SU-DHL-6 (cell line): ENCODE data around the gene ARMH1.

Experiments used
- H2AFZ ChIP-seq: fragments of 200-600 bp; sonication (generic); 2 replicates; pipeline ENCODE4 v1.6.1; 2014; ENCODE audit warnings: low read depth, mild to moderate bottlenecking, moderate library complexity, mixed read lengths, antibody characterized with exemption, low read length; ENCODE audit not compliant: severe bottlenecking
- H3F3A ChIP-seq: fragments of 200-600 bp; shearing (Covaris generic); 2 replicates; pipeline ENCODE4 v1.6.0; 2016; ENCODE audit warnings: antibody characterized with exemption, mild to moderate bottlenecking; ENCODE audit not compliant: insufficient read depth
- H3K27ac ChIP-seq: fragments of 200-600 bp; sonication (generic); 2 replicates; pipeline ENCODE4 v1.5.1; 2016; ENCODE audit warnings: low read depth, mild to moderate bottlenecking, low read length, moderate library complexity, mixed read lengths
- H3K27me3 ChIP-seq: fragments of 200-600 bp; sonication (generic), shearing (Covaris generic); 2 replicates; pipeline ENCODE4 v1.6.0; 2014; ENCODE audit warnings: mild to moderate bottlenecking, low read length
- H3K36me3 ChIP-seq: fragments of 200-600 bp; sonication (generic); 2 replicates; pipeline ENCODE4 v1.6.1; 2014; ENCODE audit warnings: mild to moderate bottlenecking, low read length, mixed read lengths
- H3K4me2 ChIP-seq: fragments of 300-600, 200-600 bp; shearing (Covaris generic), sonication (generic); 2 replicates; pipeline ENCODE4 v1.6.0; 2014; ENCODE audit warnings: low read length, low read depth, mild to moderate bottlenecking; ENCODE audit not compliant: poor library complexity, severe bottlenecking
- H3K4me3 ChIP-seq: fragments of 200-600 bp; sonication (generic); 2 replicates; pipeline ENCODE4 v1.5.1; 2014; ENCODE audit warnings: antibody characterized with exemption, low read length, mild to moderate bottlenecking, mixed read lengths; ENCODE audit not compliant: insufficient read depth, poor library complexity, severe bottlenecking
- H3K79me2 ChIP-seq: fragments of 200-600 bp; sonication (generic); 2 replicates; pipeline ENCODE4 v1.6.1; 2014; ENCODE audit warnings: mild to moderate bottlenecking, low read length, moderate library complexity; ENCODE audit not compliant: insufficient read depth
- H3K9ac ChIP-seq: fragments of 200-600 bp; sonication (generic); 2 replicates; pipeline ENCODE4 v1.7.0; 2014; ENCODE audit warnings: mild to moderate bottlenecking, low read length
- H3K9me2 ChIP-seq: fragments of 200-600 bp; sonication (generic); replicated peaks from 2 replicates; pipeline ENCODE4 v1.6.1; 2014; ENCODE audit warnings: low read length; ENCODE audit not compliant: insufficient read depth
- H3K9me3 ChIP-seq: fragments of 200-600 bp; sonication (generic); 2 replicates; pipeline ENCODE4 v1.6.1; 2014; ENCODE audit warnings: low read length, mixed read lengths; ENCODE audit not compliant: insufficient read depth
- H4K20me1 ChIP-seq: fragments of 200-600 bp; sonication (generic); 2 replicates; pipeline ENCODE4 v1.6.1; 2014; ENCODE audit warnings: low read depth, mild to moderate bottlenecking, antibody characterized with exemption, low read length, moderate library complexity, mixed read lengths
- CTCF ChIP-seq: fragments of 200-600 bp; sonication (generic); IDR thresholded peaks from one replicate; pipeline ENCODE4 v1.5.1; 2017; ENCODE audit warnings: antibody characterized with exemption, mild to moderate bottlenecking, low read length, moderate library complexity; ENCODE audit not compliant: insufficient read depth, poor library complexity, severe bottlenecking
- EZH2phosphoT487 ChIP-seq: fragments of 200-600 bp; sonication (generic), shearing (Covaris generic); conservative IDR thresholded peaks from 2 replicates; pipeline ENCODE4 v1.6.1; 2018; ENCODE audit warnings: mild to moderate bottlenecking, antibody characterized with exemption, low read length, moderate library complexity, mixed read lengths

Gene ARMH1

GRCh38 chr1:44685881-44686280 lies 11.4 kb downstream of the ARMH1 start:
- H3K79me2 ChIP-seq = no peaks in the 10 kb centered on the region
- no peaks in the 10 kb centered on the region for H3K9me2 ChIP-seq
- H3K9me3 ChIP-seq = no peaks in the 10 kb centered on the region
- no peak overlapping the region for H2AFZ ChIP-seq
- no peaks in the 10 kb centered on the region for H3F3A ChIP-seq
- H3K4me3 ChIP-seq = no peak overlapping the region
- H3K27ac ChIP-seq = no peak overlapping the region
- no peak overlapping the region for H3K4me2 ChIP-seq
- no peaks in the 10 kb centered on the region for H4K20me1 ChIP-seq
- H3K36me3 ChIP-seq = no peaks in the 10 kb centered on the region
- H3K9ac ChIP-seq = no peak overlapping the region
- no peaks in the 10 kb centered on the region for H3K27me3 ChIP-seq
- TF ChIP-seq EZH2phosphoT487 (no peak), CTCF (no peak)

- H3K4me2 ChIP-seq = no peak overlapping the region
- H3K9me2 ChIP-seq = no peaks in the 10 kb centered on the region
- no peak overlapping the region for H3K9ac ChIP-seq
- no peak overlapping the region for H3K4me3 ChIP-seq
- H2AFZ ChIP-seq = no peak overlapping the region
- TF ChIP-seq EZH2phosphoT487 = no peak
- TF ChIP-seq CTCF = no peak
- no peak overlapping the region for H3K27ac ChIP-seq
- H3K9me3 ChIP-seq = no peaks in the 10 kb centered on the region
- no peaks in the 10 kb centered on the region for H4K20me1 ChIP-seq
- H3K79me2 ChIP-seq = no peaks in the 10 kb centered on the region
- 0 out of 2 replicates have a peak, but pooled peaks cover 1% of the 10 kb centered on the region for H3F3A ChIP-seq
- H3K36me3 ChIP-seq = no peaks in the 10 kb centered on the region
- no peaks in the 10 kb centered on the region for H3K27me3 ChIP-seq
These were observed 14.4 kb downstream of the ARMH1 start for GRCh38 chr1:44688760-44689446.

- TF ChIP-seq CTCF = no peak
- TF ChIP-seq EZH2phosphoT487 = no peak
- Histone ChIP-seq H3K36me3 (no peaks in the 10 kb centered on the region), H4K20me1 (no peaks in the 10 kb centered on the region), H2AFZ (no peak overlapping the region), H3K9me2 (no peaks in the 10 kb centered on the region), H3K27ac (no peak overlapping the region), H3K9ac (no peak overlapping the region), H3F3A (0 out of 2 replicates have a peak, but pooled peaks cover 5% of the 10 kb centered on the region), H3K79me2 (no peaks in the 10 kb centered on the region), H3K4me3 (no peak overlapping the region), H3K27me3 (no peaks in the 10 kb centered on the region), H3K9me3 (no peaks in the 10 kb centered on the region), H3K4me2 (no peak overlapping the region)
These were observed 14.9 kb downstream of the ARMH1 start for GRCh38 chr1:44689447-44689765.

GRCh38 chr1:44693159-44693558 lies 18.6 kb downstream of the ARMH1 start:
- no peak overlapping the region; the same call in 1 of the 2 replicates for H3K27ac ChIP-seq
- TF ChIP-seq CTCF (no peak), EZH2phosphoT487 (no peak)
- no peaks in the 10 kb centered on the region for H3K79me2 ChIP-seq
- peaks cover 15% of the 10 kb centered on the region for H3F3A ChIP-seq
- H3K4me3 ChIP-seq = no peak overlapping the region
- no peaks in the 10 kb centered on the region for H3K9me2 ChIP-seq
- H2AFZ ChIP-seq = no peak overlapping the region
- no peak overlapping the region for H3K4me2 ChIP-seq
- no peak overlapping the region for H3K9ac ChIP-seq
- H3K27me3 ChIP-seq = no peaks in the 10 kb centered on the region
- H4K20me1 ChIP-seq = no peaks in the 10 kb centered on the region
- H3K36me3 ChIP-seq = no peaks in the 10 kb centered on the region
- H3K9me3 ChIP-seq = no peaks in the 10 kb centered on the region
